NCI-H2227 treated with DMSO at 0.1 percent for 48 hours (cell line): Measurements from ENCODE around the gene GRIK3.
"Not testable (repeated sequence)": the region's sequence is repeated elsewhere in the genome, so short reads cannot be mapped to it uniquely, and the experiment has no call there.

Experiments
- DNase-seq: peaks from one replicate; lab custom pipeline; 2025; lab: John Stamatoyannopoulos, UW

The GRIK3 gene

DNA sequence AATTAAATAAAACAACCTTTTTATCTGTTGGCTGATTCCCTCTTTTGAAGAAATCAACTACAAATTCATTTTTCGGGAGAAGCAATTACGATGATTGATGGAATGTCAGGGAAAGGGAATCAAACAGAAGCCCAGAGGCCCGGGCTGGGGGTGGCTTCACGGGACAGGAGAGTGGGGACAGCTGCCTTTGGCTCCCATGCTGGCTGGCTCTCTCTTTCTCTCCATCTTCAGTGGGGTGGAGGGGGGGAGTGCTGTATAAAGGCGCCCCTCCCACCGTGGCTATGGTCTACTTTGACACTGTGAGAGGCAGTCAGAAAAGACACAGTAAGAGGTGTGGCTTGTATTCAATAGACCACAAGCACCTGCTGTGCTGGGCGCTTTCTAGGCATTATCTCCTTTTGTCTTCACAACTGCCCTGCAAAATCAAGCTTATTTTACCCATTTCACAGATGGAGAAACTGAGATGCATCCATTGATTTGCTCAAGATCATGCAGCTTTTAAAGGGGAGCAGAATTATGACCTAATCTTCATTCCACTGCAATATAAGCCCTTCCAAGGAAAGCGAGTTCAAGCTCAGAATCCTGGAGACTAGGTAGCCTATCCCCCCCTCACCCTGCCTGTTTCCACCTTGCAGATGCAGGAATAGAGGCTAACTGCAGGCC, 92.9 kb downstream of the GRIK3 start:
- no peak for DNase-seq

DNA sequence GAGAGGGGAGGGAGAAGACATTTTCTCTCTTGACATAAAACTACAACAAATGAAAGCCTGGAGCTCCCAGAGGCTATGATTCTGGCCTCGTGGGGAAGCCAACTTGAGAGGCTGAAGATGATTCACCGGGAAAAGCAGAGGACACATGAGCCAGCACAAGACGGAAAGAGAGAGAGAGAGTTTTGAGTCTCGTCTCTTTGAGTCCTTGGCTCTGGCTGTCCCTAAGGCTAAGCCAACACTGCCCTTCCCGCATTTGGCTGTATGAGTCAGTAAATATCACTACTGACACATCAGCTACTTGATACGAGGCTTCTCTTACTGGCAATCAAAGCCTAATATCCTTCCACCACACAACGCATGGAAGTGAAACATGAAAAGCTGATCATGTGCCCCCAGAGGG, 95.5 kb downstream of the GRIK3 start:
- no peak for DNase-seq

DNA sequence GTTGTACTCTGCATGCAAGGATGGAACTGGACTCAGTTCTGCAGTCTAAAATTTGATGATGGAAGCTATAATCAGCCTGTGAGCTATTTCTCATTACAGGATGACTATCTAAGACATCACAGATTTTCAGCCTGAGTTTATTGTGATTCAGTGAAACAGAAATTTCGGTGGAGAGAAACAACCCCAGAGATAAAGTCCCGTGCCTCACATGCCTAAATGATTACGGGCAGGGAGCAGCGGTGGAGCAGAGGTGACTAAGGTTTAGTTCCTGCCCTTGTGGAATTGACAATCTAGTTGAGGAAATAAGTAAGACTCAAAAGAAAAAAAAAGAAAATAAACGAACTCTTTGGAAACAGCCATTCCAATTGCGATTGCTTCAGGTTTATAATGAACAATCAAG, 96.9 kb downstream of the GRIK3 start:
- no peak for DNase-seq

DNA sequence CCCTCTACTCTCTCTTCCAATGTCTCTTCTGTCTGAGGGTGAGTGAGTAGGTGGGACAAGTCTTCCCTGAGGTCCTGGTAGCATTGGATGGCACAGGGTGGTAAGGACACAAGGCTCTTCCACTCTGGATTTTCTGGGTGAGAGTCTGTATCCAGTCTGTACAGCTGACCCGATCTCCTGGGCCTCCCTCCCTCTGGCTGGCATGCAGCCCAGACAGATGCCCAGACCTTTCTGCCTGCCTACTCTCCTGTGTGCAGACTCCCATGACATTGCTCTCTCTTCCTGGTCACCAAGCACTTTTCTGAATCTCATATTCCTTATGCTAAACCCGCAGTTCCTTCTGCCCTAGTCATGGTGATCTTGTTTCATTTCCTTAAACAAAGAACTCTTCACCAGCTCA, 100.3 kb downstream of the GRIK3 start:
- DNase-seq, result no peak

DNA sequence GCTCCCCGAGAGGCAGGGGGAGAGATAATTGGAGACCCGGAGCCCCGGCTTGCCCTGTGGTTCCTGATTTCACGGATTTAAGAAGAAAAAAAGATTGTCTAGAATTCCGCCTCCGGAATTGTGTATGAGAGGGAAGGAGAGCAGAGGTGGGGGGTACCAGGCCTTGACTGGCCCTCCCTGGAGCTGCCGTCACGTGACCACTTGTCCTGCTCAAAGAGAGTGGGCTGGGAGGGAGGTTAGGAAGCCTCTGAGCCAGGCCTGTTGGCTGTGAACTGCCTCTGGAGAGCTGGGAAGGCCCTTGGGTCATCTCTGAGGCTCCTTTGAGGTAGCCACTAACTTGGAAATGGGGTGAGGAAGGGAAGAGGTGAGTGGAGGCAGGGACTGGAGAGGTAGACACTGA, 106.5 kb downstream of the GRIK3 start:
- peak; percentile 49 for DNase-seq

DNA sequence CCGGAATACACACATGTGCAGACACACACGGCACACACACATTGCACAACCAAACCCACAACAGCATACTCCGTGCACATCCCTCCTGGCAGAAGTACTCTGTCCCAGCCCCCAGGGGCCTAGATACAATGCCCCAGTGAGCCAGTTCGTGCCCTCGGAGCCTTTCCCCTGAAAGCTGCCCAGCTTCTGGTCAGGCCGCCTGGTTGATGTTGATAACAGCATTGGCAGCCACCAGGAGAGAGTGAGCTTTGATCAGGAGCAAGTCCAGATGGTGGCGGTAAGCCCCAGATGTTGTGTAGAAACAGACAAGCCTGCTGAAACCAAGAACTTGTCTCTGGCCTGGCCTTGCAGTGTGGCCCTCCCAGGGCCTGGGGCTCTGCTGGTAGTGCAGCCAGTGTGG, 109.1 kb downstream of the GRIK3 start:
- no peak for DNase-seq

DNA sequence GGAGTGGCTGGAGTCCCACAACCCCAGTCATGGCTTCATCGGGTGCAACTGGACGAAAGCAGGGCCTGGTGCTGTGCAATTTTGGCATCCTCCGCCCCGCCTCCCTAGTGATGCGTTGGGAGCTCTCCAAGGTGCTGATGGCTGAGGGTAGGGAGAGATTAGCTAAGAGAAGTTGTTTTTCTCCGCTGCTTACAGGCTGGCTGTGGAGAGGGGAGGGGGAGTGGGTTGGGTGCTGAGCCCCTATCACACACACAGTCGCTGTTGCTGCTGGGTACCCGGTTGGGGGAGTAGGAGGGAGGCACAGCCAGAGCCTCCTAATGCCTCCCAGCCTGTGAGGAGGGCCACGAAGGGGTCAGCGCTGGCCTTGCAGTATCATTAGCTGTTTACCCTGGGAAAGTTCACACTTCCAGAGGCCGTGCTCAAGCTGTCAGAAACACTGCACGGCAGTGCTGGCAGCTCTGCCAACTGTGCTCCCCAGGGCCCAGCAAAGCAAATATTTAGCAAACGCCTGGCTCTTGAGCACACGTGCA, 110.0 kb downstream of the GRIK3 start:
- DNase-seq, result no peak

DNA sequence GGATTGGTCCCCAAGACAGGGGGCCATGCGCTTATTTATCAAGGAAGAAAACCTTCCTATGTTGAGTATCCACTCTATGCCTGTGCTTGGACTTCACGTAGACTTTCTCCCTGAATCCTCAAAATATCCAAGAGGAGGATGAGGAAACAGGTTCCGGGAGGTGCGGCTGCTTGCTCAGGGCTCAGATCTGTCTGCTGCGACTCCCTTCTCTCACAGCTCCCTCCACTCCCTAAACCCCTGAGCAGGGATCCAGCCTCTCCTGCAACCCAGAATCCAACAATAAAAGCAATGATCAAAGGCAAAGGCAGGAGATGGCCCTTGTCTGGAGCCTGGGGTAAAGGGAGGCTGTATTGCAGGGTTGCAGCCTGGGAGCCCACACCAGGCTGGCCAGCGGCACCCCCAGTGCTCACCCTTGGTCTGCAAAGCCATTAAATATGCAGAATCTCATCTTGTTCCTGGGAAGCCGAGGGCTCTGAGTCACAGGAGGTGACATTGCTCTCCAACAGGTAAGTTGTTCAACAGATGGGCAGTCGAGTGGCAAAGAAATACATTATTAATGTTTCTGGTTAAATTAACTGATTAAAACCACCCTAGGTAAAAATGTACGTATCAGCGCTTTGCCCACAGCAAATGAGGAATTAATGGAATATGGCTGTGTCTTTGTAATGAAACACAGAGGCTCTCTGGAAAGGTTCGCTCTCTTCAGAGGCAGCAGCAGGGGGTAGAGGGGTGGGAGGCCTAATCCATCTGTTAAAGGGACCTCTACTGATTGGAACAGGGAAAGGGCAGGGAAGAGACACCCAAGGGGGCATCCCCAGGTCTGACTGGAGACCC, 111.5 kb downstream of the GRIK3 start:
- no peak for DNase-seq

DNA sequence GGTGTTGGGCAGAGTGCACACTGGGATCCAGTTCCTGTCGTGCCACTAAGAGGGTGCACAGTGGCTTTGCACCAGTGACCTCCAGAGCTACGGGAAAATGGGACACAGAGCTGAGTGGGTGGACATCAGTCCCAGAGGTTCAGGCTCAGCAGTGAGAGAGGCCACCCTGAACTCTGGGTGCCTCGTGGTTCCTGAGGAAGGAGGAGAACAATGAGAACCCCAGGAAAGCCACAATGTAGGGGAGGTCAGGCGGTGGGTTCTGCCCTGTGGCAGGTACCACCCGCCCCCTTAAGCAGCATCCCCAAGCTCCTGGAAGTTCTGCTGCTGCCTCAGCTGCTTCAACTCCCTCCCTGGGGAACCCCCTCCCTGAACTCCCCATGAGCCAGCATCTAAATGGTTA, 112.2 kb downstream of the GRIK3 start:
- DNase-seq, result no peak

DNA sequence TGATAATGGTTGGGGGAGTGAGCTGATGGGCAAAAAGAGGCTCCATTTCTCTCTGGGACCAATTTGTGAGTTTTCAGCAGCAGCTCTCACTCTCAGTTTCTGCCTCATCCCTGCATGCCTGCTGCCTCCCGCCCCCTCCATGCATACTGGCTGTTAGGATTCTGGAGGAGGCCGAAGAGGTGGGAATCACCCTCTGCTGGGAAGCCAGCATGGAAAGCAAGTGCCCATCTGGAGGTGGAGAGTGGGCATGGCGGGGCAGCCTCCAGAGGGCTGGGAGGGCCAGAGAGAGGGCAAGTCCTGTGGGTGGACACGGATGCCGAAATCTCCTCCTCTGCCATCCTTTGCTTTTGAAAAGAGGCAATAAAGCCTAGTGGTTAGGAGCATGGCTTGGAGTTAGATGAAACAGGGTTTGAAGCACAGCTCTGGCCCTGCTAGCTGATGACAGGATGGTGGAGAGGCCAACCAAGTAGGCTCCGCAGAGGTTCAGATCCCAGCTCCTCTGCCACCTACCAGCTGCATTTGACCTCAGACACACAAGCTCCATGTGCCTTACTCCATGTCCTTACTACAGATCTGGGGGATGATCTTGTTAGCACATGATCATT, 113.4 kb downstream of the GRIK3 start:
- DNase-seq, result no peak

DNA sequence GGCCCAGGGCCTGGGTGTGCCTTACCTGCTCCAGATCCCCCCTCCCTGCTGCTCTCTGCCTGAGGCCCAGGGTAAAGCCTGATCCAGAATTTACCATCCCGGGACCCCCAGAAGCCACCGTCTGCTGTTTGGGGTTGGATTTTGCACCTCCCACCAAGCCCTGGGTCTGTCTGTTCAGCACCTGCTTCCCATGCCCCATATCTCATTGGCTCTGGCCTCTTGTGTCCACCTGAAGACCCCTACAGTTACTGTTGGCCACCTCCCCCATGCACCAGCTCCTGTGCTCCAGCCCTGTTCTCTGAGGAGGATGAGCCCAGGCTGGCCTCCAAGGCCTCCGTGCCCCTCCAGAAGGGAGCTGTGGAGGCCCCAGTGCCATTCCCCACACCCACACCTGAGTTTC, 113.9 kb downstream of the GRIK3 start:
- no peak for DNase-seq

DNA sequence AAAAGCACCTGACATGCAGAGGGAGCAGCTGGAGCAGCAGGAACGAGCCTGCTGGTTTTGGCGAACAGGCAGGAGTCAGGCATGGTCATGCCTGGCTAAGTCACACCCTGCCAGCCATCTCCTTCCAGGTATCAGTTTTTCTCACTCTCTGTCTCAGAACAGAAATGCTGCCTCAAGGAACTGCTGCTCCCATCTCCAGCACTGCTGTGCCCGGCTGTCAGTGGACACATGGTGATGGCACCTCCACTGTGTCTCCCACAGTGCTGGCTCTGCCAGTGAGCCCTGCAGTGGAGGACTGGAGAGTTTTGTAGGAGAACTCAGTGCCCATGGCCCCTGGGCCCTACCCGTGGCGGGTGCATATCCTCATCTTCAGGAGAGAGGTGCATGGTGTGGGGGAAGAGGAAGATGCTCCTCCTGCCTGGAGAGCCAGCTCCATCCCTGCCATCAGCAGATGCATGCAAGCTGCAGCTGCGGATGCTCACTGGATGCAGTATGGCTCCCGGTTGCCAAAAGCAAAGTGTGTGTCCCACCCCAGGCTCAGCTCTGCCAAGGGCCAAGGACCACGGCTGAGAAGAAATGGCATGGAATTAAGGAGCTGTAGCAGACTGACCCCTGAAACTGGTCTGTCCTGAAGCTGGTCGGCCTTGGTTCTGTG, 114.7 kb downstream of the GRIK3 start:
- DNase-seq, result no peak

DNA sequence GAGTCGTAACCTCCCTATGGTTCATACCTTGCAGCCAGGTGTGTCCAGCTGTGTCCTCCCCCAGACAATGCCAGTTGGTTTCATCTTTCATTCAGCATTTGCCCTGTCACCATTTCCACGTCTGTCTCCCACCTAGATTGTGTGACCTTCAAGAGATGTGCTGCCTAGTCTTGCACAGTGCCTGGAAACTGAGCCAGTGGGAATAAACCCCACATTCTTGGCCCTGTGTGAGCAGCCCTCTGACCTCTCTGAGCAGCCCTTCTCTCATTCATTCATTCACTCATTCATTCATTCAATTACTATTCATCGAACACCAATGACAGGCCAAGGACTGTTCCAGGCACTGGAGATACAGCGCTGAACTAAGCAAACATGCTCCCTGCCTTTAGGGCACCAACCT, 115.7 kb downstream of the GRIK3 start:
- DNase-seq, result no peak

DNA sequence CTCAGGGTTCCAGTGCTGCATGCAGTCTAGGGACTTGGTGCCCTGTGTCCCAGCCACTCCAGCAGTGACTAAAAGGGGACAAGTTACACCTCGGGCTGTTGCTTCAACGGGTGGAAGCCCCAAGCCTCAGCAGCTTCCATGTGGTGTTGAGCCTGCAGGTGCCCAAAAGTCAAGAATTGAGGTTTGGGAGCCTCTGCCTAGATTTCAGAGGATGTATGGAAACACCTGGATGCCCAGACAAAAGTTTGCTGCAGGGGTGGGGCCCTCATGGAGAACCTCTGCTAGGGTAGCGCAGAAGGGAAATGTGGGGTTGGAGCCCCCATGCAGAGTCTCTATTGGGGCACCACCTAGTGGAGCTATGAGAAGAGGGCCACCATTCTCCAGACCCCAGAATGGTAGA, 117.8 kb downstream of the GRIK3 start:
- not testable (repeated sequence) for DNase-seq

DNA sequence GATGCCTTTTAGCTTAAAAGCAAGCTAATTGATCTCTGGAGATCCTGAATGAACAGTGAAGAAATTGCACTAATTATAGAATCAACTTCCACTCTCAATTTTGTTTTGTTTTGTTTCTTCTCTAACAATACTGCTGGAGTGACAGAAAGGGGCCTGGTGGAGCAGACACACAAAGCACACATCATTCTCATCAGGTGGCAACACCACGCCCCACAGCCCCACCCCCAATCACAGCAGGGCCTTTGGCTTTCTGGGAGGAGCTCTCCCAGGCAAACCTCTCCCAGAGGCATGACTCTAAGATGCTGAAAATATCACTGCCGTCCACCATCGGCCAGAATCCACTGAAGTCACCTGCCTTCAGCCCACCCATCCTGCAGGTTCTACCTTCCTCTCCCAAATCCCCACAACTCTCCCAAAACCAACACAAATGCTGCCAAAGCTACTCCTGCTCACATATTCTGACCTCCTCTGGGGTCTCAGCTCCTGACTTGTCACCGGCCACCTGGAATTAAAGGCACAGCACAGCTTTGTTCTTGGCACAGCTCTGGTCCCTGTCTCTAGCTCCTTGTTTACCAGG, 120.7 kb downstream of the GRIK3 start:
- peak; percentile 67 for DNase-seq

DNA sequence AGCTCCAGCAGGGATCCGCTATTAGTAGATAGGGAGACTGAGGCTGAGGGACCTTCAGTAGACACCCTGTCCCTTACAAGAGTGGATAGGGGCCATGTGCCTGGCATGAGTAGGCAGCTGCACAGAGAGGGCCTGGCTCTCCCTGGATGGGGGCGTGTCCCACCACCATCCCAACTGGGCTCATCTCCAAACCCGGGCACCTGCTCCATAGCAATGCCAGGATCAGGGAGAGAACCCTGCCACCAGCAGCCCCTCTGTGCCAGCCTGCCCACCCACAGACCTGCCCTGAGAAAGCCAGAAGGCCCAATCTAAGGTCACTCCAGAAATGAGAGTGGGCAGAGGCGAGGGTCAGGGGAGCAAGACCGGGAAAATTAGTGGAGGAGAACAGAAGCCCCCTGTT, 121.3 kb downstream of the GRIK3 start:
- no peak for DNase-seq

DNA sequence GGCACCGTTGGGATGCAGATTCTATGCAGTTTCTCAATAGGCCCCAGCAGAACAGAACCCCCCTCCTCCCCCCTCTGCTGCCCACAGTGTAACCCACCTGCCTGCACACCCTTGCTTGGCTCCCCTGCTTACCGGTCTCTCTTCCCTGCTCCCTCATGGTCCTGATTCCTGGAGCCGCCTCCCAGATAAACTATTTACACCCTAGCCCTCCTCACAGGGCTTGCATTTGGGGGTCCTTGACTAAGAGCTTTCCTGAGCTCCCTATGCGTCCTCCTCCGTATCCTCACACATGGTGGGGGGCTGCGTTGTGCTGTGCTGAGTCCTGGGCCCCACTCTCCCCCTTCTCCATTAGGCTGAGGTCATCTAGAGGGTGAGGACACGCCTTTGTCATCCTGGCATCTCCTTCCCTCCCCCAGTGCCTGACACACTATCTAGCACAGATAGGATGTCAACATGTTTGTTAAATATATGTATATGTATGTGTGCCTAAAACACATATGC, 121.9 kb downstream of the GRIK3 start:
- DNase-seq, result no peak

DNA sequence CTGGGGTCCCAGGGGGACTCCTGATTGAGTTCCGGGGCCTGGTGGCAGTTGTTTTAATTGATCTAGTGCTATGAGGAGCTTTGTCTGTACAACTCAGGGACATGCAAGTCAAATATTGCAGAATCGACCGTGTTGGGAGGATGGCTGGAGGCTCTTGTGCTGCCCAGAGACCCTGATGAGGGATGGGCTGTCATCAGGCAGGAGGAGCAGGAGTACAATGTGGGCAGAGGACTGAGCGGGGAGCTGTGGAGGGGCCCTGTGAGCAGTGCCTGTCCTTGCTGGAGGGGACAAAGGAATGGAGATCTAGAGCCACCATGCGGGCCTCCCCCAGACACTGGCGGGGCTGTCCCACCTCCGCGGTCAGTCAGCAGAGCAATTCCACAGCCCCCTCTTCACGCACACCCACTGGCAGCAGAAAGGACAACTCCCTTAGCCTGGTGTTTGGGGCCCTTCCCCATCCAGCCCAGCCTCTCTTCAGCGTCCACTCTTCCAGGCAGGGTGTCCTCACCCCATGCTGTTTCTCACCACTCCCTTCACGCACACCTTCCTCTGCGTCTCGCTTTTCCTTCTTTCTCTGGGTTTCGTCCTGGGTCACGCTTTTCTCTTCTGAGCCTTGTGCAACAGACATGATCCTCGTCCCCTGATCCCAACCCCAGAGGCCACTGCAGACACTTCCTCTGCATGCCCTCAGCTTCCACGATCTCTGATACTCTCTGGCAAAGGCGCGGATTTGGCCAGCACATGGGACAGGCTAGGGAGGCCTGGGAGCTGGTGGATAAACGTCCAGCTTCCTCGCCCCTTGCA, 122.6 kb downstream of the GRIK3 start:
- no peak for DNase-seq

DNA sequence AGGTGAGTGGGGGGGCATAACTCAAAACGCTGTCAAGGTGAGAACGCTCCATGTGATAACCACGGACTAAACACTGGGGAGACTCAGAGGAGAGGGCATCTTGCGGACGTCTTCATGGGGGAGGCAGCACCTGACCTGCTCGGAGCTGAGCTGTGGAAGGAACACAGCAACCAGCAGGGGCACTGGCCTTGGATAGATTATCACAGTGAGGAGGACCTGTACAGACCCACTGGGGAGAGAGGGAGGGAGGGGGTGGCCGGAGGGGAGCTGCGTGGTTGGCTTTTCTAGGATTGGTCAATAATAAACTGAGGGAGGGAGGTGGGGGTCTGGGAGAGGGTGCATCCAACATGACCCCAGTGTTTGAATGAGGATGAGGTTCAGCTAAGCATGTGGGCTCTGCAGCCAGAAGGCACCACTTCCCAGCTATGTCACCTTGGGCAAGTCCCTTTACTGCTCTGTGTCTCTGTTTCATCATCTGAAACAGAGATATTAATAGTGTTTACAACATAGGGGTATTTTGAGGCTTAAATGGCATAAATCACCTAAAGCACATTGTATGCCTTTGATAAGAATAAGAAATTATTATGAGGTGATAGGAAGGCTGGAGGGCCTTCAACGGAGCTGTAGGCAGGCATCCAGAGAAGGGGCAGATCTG, 123.3 kb downstream of the GRIK3 start:
- DNase-seq, result no peak

DNA sequence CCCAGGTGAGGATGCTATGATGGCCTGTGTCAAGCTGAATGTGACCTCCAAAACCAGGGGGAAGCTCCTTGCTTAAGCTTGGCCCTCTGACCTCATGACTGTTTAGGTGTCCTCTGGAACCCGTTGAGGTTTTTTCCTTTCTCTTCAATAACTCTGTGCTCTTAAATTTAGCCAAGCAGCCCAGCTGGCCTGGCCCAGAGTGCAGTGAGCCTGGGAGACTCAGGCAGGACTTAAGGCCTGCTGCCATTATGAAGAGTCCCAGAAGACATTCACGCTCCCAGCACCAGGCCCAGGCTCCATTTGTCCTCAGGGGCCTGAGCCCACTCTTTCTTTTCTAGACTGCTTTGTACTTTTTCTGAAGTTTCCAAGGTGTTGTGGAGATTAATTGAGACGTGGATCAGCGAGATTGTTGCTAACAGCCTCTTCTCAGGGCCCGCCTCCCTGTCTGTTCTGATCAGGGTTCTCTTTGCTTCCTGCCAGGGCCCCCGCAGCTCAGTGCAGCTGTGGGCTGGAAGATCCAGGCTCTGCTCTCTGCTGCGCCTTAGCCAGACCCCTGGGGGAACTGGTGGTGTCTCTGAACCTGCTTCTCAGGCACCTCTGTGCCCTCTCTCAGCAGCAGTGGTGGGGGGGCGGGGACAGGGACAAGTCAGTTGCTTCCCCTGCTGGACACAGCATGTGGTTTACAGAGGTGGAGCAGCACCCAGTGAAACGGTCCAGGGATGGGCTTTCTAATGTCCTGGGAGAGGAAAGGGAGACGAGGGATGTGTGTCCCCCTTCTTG, 124.2 kb downstream of the GRIK3 start:
- DNase-seq, result no peak
